Kasumi-1 (cell line): Measurements from ENCODE around the gene KRTAP4-9.
"Not testable (repeated sequence)": the region's sequence is repeated elsewhere in the genome, so short reads cannot be mapped to it uniquely, and the experiment has no call there.

Source experiments
- DNase-seq, 2 experiments: peaks; one replicate each; lab custom pipeline; 2025; lab: John Stamatoyannopoulos, UW

KRTAP4-9 gene

GRCh38 chr17:41098042-41098441 is 7.1 kb upstream of the KRTAP4-9 start, which contains the start of gene KRTAP4-8:
KRTAP4-8 (minus strand) TSS chr17:41098142; CDS start chr17:41098084, 58 bp downstream.
- DNase-seq = no peak

- no peak for DNase-seq
Observed at GRCh38 chr17:41098481-41098880, 6.7 kb upstream of the KRTAP4-9 start.

- peak; percentile 14 to 23 for DNase-seq
Observed at GRCh38 chr17:41099682-41100480, 5.3 kb upstream of the KRTAP4-9 start.

GRCh38 chr17:41101586-41102259 is 3.5 kb upstream of the KRTAP4-9 start, which contains the start of gene KRTAP4-16:
KRTAP4-16 (minus strand) TSS chr17:41102209; CDS start chr17:41102209, 0 bp downstream.
- no peak for DNase-seq

GRCh38 chr17:41103896-41104295 is 1.3 kb upstream of the KRTAP4-9 start:
- DNase-seq = no peak

GRCh38 chr17:41104386-41105038 is 677 bp upstream of the KRTAP4-9 start:
- DNase-seq = not testable (repeated sequence)

- DNase-seq = no peak
Observed at GRCh38 chr17:41107941-41108450, 2.8 kb downstream of the KRTAP4-9 start.

- not testable (repeated sequence) for DNase-seq
Observed at GRCh38 chr17:41108728-41109386, 3.7 kb downstream of the KRTAP4-9 start.

GRCh38 chr17:41111151-41111885 is 6.1 kb downstream of the KRTAP4-9 start:
- no peak for DNase-seq

- DNase-seq = no peak
Observed at GRCh38 chr17:41116297-41116696, 11.1 kb downstream of the KRTAP4-9 start.

GRCh38 chr17:41117846-41118386 is 12.7 kb downstream of the KRTAP4-9 start, which contains the start of gene KRTAP4-11:
KRTAP4-11 (minus strand) TSS chr17:41118373; CDS start chr17:41118315, 58 bp downstream.
- not testable (repeated sequence) for DNase-seq

- no peak for DNase-seq
Observed at GRCh38 chr17:41118721-41119120, 13.5 kb downstream of the KRTAP4-9 start.

GRCh38 chr17:41119696-41120690 is 14.8 kb downstream of the KRTAP4-9 start:
- DNase-seq = peak; percentile 56 to 59

GRCh38 chr17:41121742-41122141 is 16.6 kb downstream of the KRTAP4-9 start:
- DNase-seq = no peak

- not testable (repeated sequence) for DNase-seq
Observed at GRCh38 chr17:41123292-41123990, 18.3 kb downstream of the KRTAP4-9 start.

- not testable (repeated sequence) for DNase-seq
Observed at GRCh38 chr17:41123991-41124371, 18.8 kb downstream of the KRTAP4-9 start, which contains the start of gene KRTAP4-12. KRTAP4-12 (minus strand) TSS chr17:41124182; CDS start chr17:41124122, 60 bp downstream.

GRCh38 chr17:41125064-41125463 is 19.9 kb downstream of the KRTAP4-9 start:
- no peak for DNase-seq

- no peak for DNase-seq
Observed at GRCh38 chr17:41126412-41126811, 21.2 kb downstream of the KRTAP4-9 start.

GRCh38 chr17:41127371-41127770 is 22.2 kb downstream of the KRTAP4-9 start:
- DNase-seq = no peak
